HG02943 (cell line): Measurements from ENCODE around the gene WNK2.

Experiments
- ATAC-seq: cut with Tn5 transposase; IDR thresholded peaks from one replicate; pipeline ENCODE4 v1.9.1; 2021; ENCODE audit warnings: mild to moderate bottlenecking, low read depth, moderate library complexity; ENCODE audit not compliant: unreplicated experiment

The WNK2 gene

DNA sequence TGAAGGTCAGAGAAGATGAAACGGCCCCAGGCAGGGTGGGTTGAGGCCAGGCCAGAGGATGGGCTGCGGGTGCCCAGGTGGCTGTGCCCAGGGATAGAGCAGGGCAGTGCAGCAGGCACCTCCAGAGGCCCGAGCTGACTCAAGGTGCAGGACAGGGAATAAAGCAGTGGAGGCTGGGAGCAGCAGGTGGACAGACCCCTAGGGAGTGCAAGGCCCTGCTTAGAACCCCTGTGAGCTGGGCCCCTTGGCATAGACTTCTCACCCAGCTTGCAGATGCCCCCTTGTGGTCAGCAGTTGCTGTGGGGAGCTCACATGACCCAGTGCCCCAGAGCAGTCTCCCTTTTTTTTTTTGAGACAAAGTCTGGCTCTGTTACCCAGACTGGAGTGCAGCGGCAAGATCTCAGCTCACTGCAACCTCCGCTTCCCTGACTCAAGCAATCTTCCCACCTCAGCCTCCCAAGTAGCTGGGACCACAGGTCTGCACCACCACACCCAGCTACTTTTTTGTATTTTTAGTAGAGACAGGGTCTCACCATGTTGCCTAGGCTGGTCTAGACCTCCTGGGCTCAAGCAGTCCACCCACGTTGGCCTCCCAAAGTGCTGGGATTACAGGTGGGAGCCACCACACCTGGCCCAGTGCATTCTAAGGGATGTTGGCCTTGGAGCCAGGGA is 118.8 kb downstream of the WNK2 start:
- no peak for ATAC-seq

DNA sequence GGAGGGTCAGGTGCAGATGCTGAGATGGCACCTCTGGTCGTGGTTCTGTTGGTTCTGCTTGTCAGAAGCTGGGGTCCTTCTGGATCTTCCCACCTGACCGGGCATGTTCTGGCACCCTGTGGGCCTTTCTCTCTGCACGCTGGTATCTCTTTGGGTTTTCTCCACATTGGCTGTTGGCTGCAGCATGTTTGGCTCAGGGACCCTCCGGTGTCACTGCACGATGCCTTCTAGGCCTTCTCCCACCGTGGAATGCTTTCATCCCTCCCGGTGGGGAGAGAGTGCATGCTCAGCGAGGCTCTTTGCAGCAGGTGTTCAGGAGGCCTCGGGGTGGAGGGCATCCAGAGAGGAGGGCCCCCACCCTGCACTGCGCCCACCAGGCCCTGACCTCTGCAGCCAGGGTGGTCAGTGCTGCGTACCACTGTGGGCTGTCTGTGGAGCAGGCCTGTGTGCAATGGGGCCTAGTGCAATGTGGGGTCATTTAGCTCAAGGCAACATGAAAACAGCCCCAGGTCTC is 119.4 kb downstream of the WNK2 start:
- ATAC-seq = no peak

DNA sequence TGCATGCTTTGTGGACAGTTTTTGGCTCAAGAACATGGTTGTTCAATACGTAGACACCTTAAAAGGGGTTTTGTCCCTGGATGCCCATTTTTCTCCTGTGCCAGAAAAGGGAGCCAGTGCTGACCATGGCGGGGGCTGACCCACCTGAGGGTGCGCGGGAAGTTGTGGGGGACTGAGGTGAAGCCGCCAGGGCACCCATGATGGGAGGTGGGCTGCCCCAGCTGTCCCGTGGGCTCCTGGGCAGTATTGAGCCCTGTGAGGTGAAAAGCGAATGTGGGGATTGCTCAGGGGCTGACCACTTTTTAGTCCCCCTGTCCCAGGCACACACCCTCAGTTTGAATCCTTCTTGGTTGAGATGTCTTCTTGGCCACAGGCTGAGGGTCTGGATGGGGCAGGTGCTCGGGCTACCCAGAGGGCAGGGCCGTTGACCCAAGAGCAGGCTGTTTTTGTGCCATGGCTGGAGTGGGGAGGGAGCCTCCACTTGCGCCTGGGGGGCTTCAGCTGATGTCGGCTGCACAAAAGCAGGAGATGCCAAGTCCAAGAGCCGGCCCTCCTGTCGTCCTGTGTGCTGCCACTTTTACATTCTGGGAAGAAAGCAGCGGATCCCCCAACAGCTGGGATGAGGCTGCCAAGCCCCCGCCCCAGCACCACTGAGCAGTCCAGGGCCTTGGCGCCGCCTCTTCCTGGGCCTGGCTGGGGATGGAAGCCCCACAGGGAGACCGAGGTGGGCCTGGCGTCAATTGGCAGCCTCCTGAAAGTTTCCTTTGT is 120.1 kb downstream of the WNK2 start:
- ATAC-seq = no peak

DNA sequence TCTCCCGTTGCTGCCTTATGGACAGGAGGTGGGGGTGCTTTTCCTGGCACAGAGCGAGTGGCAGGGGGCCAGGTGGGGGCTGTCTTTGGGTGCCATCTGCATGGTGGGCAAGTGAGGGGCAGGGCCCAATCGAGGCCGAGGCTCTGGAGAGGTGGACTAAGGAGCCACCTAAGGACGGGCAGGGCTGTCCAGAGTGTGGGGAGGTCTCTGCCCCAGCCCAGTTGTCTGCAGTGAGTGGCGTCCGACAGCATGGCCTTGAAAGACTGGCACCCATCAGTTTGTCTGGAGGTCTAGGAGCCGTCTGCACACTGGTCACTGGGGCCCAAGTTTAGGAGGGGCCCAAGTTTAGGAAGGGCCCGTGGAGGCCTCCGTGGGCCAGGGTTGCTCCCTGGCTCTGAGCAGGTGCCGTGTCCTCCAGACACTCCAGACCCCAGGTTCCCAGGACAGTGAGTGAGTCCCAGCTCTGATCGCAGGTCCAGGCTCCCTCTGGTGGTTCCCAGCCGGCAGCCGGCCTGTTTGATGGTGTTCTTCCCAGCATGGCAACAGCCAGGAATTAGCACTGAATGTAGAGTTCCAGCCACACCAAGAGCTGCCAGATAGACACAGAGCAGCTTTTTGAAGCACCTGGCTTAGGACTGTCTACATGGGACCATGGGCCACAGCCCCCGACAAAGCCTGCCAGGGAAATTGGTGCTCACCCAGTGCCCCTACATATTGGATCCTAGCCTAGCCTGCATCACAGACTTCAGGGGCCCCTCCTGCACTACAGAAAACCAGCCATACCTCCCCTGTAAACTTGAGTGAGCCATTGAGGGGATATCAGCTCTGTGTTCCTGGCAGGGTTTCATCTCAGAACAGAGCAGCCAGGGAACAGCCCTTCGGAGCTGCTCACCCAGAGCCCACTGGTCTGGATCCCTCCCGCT is 120.9 kb downstream of the WNK2 start:
- ATAC-seq = no peak

DNA sequence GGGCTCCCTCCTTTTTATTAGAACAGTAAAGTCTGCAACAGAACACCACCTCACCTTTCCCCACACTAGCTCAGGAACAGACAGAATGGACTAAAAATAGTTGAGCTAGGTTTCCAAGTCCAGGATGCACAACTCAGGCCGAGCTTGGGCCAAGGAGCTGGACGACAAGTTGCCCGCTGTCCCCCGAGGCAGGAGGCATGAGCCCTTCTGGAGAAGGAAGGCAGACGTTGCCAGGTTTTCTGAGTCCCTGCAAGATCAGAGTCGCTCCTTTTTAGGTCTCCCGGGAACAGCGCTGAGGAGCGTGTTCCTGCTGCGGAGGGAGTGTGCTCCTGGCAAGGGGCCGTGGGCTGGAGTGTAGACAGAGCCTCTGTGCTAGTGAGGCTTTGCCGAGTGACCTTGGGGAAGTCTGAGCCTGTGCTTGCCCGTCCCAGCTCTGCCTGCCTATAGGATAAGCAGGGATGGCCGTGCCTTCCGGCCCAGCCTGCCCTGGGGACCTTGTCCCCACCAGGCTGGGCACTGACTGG is 121.6 kb downstream of the WNK2 start:
- ATAC-seq = no peak

DNA sequence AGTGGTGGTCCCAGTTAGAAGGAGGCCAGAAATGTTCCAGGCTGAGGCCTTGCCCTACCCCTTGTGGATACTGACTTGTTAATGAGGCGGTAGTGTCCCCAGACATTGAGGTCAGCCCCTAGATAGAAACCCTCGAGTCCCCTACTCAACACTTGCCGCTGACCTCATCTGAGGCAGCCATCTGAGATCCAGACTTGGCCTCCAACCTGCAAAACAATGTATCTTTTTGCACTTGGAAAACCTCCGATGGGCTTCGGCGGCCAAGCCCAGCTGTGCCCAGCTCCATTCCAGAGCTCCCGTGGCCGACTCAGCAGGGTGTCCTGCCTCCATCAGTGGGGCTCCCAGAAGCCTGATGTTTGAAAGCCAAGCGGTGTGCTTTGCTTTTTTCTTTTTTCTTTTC is 122.1 kb downstream of the WNK2 start:
- no peak for ATAC-seq

DNA sequence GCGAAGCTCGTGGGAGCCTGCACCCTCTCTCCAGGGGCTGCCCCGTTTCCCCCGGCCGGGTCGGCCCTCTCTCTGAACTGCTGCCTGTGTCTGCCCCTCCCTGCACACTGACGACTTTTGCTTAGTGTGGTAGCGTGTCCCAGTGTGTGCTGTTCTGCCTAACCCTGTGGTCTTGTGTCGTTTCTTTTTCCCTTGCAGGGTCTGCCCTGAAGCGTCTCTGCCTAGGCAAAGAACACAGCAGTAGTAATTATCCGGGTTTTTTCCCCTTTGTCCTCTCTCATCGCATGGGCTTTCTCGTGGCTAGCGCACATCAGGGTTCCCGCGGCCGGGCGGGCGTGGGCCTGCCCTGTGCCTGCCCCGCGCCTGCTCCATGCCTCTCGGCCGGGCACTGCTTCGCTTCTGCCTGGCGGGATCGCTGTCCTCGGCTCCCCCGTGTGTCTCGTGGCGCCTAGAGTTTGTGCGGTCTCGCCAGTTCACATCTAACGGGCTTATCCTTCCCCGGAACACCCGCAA is 122.7 kb downstream of the WNK2 start:
- no peak for ATAC-seq

DNA sequence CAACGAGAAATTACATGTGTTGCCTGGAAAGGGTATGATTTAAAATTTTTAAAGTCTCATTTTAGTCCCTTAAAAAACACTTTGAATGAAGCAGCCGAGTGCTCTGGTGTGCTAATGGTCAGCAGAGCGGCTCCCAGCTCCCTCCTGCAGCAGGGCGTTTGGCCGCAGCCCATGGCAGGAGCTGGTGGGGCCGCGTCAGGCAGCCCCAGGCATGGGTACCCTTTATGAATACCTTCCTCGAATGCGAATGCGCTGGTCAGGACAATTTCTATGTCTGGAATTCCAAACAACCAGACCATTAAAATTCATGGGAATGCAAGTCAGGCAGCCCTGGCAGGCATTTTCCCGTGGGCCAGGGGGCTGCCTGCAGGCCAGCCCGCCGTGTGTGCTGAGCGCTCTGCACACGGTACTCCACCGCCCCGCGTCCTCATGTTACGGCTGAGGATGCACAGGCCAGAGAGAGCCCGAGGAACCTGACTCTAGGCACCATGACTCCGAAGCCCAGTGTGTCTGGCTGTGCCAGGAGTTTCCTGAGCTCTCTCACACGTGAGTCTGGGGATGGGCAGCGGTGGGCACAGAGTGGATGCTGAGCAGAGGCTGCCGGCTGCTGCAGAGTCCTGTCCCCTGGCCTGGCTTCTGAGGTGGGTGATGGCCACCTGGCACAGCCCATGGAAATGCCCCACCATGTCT is 123.7 kb downstream of the WNK2 start:
- no peak for ATAC-seq

DNA sequence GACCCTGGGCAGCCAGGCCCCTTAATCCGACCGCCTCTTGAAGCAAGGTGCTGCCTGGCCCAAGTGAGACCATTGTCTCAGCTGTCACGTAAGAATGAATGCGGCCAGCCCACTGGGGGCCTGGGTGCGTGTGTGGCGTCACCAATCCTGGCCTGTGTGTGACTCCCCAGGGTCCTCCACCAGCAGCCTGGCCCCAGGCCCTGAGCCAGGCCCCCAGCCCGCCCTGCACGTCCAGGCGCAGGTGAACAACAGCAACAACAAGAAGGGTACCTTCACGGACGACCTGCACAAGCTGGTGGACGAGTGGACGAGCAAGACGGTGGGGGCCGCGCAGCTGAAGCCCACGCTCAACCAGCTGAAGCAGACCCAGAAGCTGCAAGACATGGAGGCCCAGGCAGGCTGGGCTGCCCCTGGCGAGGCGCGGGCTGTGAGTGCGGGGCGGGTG is 124.2 kb downstream of the WNK2 start:
- no peak for ATAC-seq

DNA sequence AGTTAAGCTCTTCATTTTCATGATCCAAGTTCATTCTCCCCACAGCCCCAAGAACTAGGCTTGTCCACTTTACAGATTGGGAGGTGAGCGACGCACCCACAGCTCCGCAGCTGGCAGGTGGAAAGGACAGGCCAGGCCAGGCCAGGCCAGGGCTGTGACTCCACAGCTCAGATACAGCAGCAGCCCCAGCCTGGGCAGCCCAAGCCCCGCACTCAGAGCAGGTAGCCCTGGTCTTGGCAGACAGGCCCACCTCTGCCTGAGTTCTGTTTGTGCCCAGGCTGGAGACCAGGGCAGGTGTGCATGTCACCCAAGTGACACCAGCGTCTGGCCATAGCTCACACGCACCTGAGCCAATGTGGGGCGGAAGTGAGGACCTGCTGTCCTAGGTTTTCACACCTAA is 124.7 kb downstream of the WNK2 start:
- ATAC-seq = no peak

DNA sequence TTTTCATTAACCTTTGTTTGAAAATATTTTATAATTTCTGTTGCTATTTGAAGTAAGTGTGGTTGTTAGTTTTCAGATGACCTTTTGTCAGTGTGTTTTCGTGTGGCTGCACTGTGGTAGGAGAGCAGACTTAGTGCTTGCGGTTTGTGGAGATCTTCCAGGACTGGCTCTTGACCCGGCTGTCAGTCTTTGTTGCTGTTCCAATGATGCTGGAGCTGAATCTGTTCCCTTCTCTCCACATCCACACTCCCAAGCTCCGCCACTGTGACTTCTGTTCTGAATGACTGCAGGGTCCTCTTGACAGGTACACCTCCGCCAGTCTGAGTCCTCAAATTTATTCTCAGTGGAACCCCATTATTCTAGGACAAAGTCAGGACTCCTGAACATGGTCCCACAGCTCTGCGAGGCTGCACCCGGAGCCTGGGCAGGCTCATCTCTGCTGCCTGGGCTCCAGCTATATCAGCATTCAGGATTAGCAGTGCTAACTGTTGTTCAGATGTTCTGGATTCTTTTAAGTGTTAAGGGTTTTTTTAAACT is 126.0 kb downstream of the WNK2 start:
- ATAC-seq = no peak

DNA sequence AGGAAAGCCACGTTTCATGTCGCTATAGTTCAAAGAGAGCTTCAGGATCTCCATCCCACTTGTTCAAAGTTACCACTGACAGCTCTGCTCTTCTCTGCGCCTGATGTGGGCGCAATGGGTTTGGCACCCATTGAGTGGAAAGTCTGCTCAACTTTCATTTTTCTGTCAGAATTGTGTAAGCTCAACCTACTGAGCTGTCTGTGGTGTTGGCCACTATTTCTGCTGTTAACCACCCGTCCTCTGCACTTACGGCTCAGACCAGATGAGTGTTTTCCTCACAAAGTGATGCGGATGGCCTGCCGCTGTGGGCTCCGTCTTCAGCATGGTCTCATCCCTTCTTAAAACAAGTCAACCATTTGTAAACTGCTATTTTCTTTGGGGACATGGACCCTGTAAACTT is 131.2 kb downstream of the WNK2 start:
- no peak for ATAC-seq

DNA sequence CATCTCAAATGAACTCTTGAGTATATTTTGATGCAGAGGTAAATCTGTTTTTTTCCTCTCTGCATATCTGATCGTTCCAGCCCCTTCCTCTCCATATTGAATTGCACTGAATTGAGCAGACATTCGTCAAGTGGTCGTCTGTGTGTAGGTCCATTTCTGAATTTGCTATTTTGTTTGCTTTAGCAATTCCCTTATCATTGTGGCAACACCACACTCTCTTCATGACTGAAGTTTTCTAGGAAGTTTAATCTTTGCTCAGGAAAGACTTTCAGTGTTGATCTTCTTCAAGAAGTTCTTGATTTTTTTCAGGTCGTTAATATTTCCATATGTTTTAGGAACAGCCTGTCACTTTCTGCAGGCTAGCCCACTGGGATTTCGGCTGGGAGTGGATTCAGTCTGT is 132.0 kb downstream of the WNK2 start:
- ATAC-seq = no peak

DNA sequence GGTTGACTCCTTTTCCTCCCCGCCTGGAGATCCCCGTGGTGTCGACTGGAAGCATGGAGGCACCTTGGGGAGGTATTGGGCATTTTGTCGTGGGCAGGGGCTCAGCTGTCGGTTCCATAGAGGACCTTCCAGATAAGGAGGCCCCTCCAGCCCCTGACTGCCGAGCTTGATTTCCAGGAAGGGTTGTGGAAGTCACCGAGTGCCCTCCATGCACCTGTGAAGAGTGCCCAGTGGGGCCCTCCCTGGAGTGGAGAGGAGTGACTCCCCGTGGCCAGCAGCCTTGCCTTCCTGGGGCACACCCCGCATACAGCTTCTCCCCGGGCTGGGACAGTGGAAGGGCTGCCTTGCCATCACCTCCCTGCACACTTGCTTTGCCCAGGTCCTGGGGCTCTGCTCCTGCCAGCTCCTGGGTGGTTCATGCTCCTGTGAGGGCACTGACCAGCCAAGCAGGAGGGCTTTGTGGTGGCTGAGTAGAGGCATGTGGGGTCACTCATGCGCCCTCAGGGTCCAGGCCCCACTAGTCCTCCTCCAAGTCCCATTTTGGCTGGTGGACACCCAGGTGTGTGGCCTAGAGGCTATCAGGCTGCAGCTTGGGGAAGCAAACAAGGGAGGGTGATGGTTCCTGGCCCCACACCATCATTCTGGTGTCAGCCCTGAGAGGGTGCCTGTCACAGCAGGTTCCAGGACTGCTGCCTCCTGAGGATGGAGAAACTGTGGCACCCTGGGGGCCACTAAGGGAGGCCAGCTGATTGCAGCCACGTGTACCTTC is 133.0 kb downstream of the WNK2 start:
- ATAC-seq = no peak

DNA sequence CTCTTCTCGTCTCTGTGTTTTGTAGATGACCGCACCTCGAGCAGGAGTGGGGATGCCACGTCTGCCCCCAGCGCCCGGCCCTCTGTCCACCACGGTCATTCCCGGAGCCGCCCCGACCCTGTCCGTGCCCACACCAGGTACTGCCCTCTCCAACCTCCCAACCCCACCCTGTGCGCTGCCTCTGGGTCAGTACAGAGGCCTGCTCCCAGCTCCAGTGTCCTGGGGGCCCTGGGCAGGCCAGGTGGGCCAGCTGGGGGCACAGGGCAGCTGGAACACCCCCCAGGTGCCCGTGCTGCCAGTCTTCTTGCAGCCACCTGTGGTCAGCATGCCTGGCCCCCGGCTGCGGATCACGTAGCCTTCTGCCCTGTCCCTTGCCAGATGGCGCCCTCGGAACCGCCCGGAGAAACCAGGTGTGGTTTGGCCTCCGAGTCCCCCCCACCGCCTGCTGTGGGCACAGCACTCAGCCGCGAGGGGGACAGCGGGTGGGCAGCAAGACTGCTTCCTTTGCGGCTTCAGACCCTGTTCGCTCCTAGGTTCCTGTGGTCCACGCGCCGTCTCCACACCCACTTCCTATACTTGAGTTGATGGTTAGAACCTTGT is 133.7 kb downstream of the WNK2 start:
- no peak for ATAC-seq

DNA sequence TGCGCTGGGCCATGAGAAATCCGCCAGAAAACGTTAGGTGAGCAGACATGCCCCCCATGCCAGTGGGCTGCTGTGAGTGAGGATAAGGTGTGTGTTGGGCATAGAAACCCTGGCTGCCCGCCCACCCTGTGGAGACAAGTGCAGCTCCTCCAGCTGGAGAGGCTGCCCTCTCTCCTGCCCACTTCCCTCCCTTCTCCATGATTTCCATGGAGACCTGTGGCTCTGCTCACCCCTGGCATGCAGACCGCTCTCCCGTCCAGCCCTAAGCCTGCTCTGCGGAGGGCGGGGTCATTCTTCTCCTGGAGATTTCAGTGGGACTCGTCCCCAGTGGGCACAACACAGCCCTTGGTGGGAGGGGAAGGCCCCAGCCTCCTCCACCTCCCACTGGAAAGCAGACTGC is 134.5 kb downstream of the WNK2 start:
- no peak for ATAC-seq

DNA sequence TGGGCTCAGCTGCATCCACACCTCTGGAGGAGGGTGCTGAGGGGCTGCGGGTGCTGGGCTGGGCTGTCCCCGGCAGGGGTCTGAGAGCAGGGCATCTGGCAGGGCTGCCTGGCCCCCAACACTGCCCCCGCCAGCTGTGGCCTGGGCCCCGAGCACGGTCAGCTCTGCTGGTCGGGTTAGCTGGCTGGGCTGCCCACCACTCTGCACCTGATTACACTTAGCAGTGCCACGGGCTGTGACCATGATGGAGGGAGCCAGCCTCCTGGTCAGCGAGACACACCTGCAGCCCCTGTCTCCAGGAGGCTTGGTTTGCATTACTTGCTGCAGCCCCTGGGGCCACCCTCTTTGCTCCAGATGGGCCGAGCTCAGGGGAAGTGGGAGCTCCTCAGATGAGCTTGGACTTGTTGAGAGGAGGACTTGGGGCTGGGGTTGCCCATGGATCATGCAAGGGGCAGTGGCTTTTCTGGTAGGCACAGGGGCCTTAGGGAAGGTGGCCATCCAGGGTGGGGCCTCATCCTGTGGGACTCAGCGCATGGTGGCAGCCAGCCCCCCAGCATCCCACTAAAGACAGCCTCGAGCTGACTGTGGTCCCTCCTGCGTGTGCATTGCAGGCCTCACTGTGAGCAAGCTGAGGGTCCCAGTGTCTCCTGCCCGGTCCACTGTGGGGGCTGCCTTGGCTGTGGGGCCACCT is 135.5 kb downstream of the WNK2 start:
- ATAC-seq = no peak

DNA sequence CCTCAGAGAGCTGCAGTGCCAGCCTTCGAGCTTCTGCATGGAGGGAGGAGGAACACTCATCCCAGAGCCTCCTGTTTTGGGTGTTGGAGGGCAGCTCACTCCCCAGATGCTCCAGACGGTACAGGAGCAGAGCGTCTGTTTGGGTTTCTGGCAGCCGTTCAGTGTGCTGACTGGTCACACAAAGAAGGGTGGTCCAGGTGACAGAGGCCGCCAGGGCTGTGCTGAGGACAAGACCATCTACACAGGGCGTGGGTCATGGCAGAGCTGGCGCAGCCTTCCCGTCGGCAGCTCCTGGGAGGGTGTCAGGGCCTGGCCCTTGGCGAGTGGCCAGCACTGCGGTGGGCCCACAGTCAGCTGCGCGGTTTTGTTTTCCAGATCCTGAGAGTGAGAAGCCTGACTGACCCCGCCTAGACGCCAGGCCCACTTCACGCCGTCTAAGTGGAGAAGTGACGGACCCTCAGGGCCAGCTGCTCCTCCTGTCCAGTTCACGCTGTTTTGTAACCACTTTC is 136.1 kb downstream of the WNK2 start:
- no peak for ATAC-seq
